Measurements from ENCODE around the gene CYB5D1. TPM values are rescaled to one million over a fixed set of nuclear protein-coding genes. Genes with fewer than 3 reads are reported as not detected.

Gene CYB5D1
- total and polyA plus RNA-seq, 9 donors: 5.9 to 9.3 (median 7.3) TPM

GRCh38 chr17:7844292-7845154, 13.3 kb upstream of the CYB5D1 start:
- H3K36me3 ChIP-seq (ENCODE audit: control insufficient read depth, insufficient read depth, low read length): peaks cover 53% of the 10 kb centered on the region
- WGBS (ENCODE audit: insufficient coverage): under 1% methylated on average over 69 of the region's 71 CpGs
- H3K9me3 ChIP-seq (replicated peaks; ENCODE audit: control insufficient read depth, low read depth, low read length): no peaks in the 10 kb centered on the region
- peak; percentile 98 for DNase-seq
- H3K4me1 ChIP-seq (ENCODE audit: control insufficient read depth, insufficient read depth, low read length): peaks cover 37% of the 10 kb centered on the region
- peak overlapping the region; percentile 61 for H3K4me3 ChIP-seq (ENCODE audit: low read length)
- H3K27me3 ChIP-seq (ENCODE audit: control insufficient read depth, insufficient read depth, low read length): no peaks in the 10 kb centered on the region
- H3K27ac ChIP-seq (ENCODE audit: low read length): peak overlapping the region; percentile 98

GRCh38 chr17:7845359-7846062, 12.3 kb upstream of the CYB5D1 start:
- peak overlapping the region; percentile 61 for H3K4me3 ChIP-seq (ENCODE audit: low read length)
- peaks cover 54% of the 10 kb centered on the region for H3K36me3 ChIP-seq (ENCODE audit: control insufficient read depth, insufficient read depth, low read length)
- peaks cover 31% of the 10 kb centered on the region for H3K4me1 ChIP-seq (ENCODE audit: control insufficient read depth, insufficient read depth, low read length)

GRCh38 chr17:7846063-7846735, 11.6 kb upstream of the CYB5D1 start:
- H3K9me3 ChIP-seq (replicated peaks; ENCODE audit: control insufficient read depth, low read depth, low read length): no peaks in the 10 kb centered on the region
- H3K36me3 ChIP-seq (ENCODE audit: control insufficient read depth, insufficient read depth, low read length): peaks cover 58% of the 10 kb centered on the region
- no peak for DNase-seq
- H3K27ac ChIP-seq (ENCODE audit: low read length): no peak overlapping the region
- H3K4me3 ChIP-seq (ENCODE audit: low read length): no peak overlapping the region
- H3K27me3 ChIP-seq (ENCODE audit: control insufficient read depth, insufficient read depth, low read length): no peaks in the 10 kb centered on the region
- WGBS (ENCODE audit: insufficient coverage): 93% methylated on average over 13 of the region's 22 CpGs
- peaks cover 25% of the 10 kb centered on the region for H3K4me1 ChIP-seq (ENCODE audit: control insufficient read depth, insufficient read depth, low read length)

More at GRCh38 chr17:7845359-7846062, 12.3 kb upstream of the CYB5D1 start:
- DNase-seq: no peak
- Histone ChIP-seq H3K9me3 (replicated peaks; ENCODE audit: control insufficient read depth, low read depth, low read length) (no peaks in the 10 kb centered on the region), H3K27me3 (ENCODE audit: control insufficient read depth, insufficient read depth, low read length) (no peaks in the 10 kb centered on the region), H3K27ac (ENCODE audit: low read length) (peak overlapping the region; percentile 98)
- WGBS (ENCODE audit: insufficient coverage): 86% methylated on average over 12 of the region's 15 CpGs

GRCh38 chr17:7846765-7847661, 10.8 kb upstream of the CYB5D1 start:
- H3K27me3 ChIP-seq (ENCODE audit: control insufficient read depth, insufficient read depth, low read length): no peaks in the 10 kb centered on the region
- DNase-seq: peak; percentile 12

GRCh38 chr17:7848131-7848579, 9.6 kb upstream of the CYB5D1 start:
- H3K27me3 ChIP-seq (ENCODE audit: control insufficient read depth, insufficient read depth, low read length): no peaks in the 10 kb centered on the region
- H3K27ac ChIP-seq (ENCODE audit: low read length): no peak overlapping the region
- 85% methylated on average over 10 of the region's 20 CpGs for WGBS (ENCODE audit: insufficient coverage)
- peaks cover 26% of the 10 kb centered on the region for H3K4me1 ChIP-seq (ENCODE audit: control insufficient read depth, insufficient read depth, low read length)
- H3K4me3 ChIP-seq (ENCODE audit: low read length): no peak overlapping the region
- no peak for DNase-seq
- H3K9me3 ChIP-seq (replicated peaks; ENCODE audit: control insufficient read depth, low read depth, low read length): no peaks in the 10 kb centered on the region
- peaks cover 77% of the 10 kb centered on the region for H3K36me3 ChIP-seq (ENCODE audit: control insufficient read depth, insufficient read depth, low read length)

More at GRCh38 chr17:7846765-7847661, 10.8 kb upstream of the CYB5D1 start:
- H3K36me3 ChIP-seq (ENCODE audit: control insufficient read depth, insufficient read depth, low read length): peaks cover 66% of the 10 kb centered on the region
- H3K27ac ChIP-seq (ENCODE audit: low read length): no peak overlapping the region
- H3K4me3 ChIP-seq (ENCODE audit: low read length): no peak overlapping the region
- H3K9me3 ChIP-seq (replicated peaks; ENCODE audit: control insufficient read depth, low read depth, low read length): no peaks in the 10 kb centered on the region
- peaks cover 29% of the 10 kb centered on the region for H3K4me1 ChIP-seq (ENCODE audit: control insufficient read depth, insufficient read depth, low read length)
- 82% methylated on average over 17 of the region's 34 CpGs for WGBS (ENCODE audit: insufficient coverage)

GRCh38 chr17:7848739-7849129, 9.1 kb upstream of the CYB5D1 start:
- Histone ChIP-seq H3K27me3 (ENCODE audit: control insufficient read depth, insufficient read depth, low read length) (no peaks in the 10 kb centered on the region), H3K36me3 (ENCODE audit: control insufficient read depth, insufficient read depth, low read length) (peaks cover 80% of the 10 kb centered on the region), H3K4me1 (ENCODE audit: control insufficient read depth, insufficient read depth, low read length) (peaks cover 24% of the 10 kb centered on the region), H3K27ac (ENCODE audit: low read length) (no peak overlapping the region), H3K9me3 (replicated peaks; ENCODE audit: control insufficient read depth, low read depth, low read length) (no peaks in the 10 kb centered on the region), H3K4me3 (ENCODE audit: low read length) (no peak overlapping the region)
- DNase-seq: no peak
- WGBS (ENCODE audit: insufficient coverage): 87% methylated on average over 11 of the region's 21 CpGs

GRCh38 chr17:7849130-7849750, 8.6 kb upstream of the CYB5D1 start:
- Histone ChIP-seq H3K27me3 (ENCODE audit: control insufficient read depth, insufficient read depth, low read length) (no peaks in the 10 kb centered on the region), H3K9me3 (replicated peaks; ENCODE audit: control insufficient read depth, low read depth, low read length) (no peaks in the 10 kb centered on the region), H3K27ac (ENCODE audit: low read length) (no peak overlapping the region), H3K4me1 (ENCODE audit: control insufficient read depth, insufficient read depth, low read length) (peaks cover 21% of the 10 kb centered on the region), H3K4me3 (ENCODE audit: low read length) (no peak overlapping the region), H3K36me3 (ENCODE audit: control insufficient read depth, insufficient read depth, low read length) (peaks cover 82% of the 10 kb centered on the region)
- no peak for DNase-seq
- 82% methylated on average over 32 of the region's 35 CpGs for WGBS (ENCODE audit: insufficient coverage)

- Histone ChIP-seq H3K36me3 (ENCODE audit: control insufficient read depth, insufficient read depth, low read length) (peaks cover 83% of the 10 kb centered on the region), H3K27ac (ENCODE audit: low read length) (no peak overlapping the region), H3K27me3 (ENCODE audit: control insufficient read depth, insufficient read depth, low read length) (no peaks in the 10 kb centered on the region), H3K4me3 (ENCODE audit: low read length) (no peak overlapping the region), H3K9me3 (replicated peaks; ENCODE audit: control insufficient read depth, low read depth, low read length) (no peaks in the 10 kb centered on the region), H3K4me1 (ENCODE audit: control insufficient read depth, insufficient read depth, low read length) (peaks cover 25% of the 10 kb centered on the region)
- 77% methylated on average over 4 of the region's 12 CpGs for WGBS (ENCODE audit: insufficient coverage)
- no peak for DNase-seq
These were observed 7.9 kb upstream of the CYB5D1 start for GRCh38 chr17:7849751-7850504.

Measured in muscle of leg (tissue), 11 donors.